WERI-Rb-1 (cell line): Measurements from ENCODE around the gene ROBO1.

Experiments
- DNase-seq: peaks from one replicate; pipeline ENCODE4 v3.0.0-alpha.2; 2020
- H3K27ac ChIP-seq: fragments of 250-450 bp; sonication (Bioruptor Pico); 2 replicates; pipeline ENCODE4 v1.5.1; 2020; ENCODE audit warnings: mild to moderate bottlenecking, moderate library complexity
- H3K27me3 ChIP-seq: fragments of 250-450 bp; sonication (Bioruptor Pico); 2 replicates; pipeline ENCODE4 v1.5.1; 2021; ENCODE audit warnings: mild to moderate bottlenecking, low read depth, moderate library complexity; ENCODE audit not compliant: insufficient read depth, severe bottlenecking
- H3K36me3 ChIP-seq: fragments of 250-450 bp; sonication (Bioruptor Pico); 2 replicates; pipeline ENCODE4 v1.5.1; 2020; ENCODE audit warnings: mild to moderate bottlenecking, moderate library complexity
- H3K4me3 ChIP-seq: 2 replicates; pipeline ENCODE4 v1.5.1; 2011; ENCODE audit warnings: low read depth, mild to moderate bottlenecking, control low read depth, low read length
- H3K9me3 ChIP-seq: fragments of 250-450 bp; sonication (Bioruptor Pico); 2 replicates; pipeline ENCODE4 v1.5.1; 2021; ENCODE audit warnings: mild to moderate bottlenecking, moderate library complexity; ENCODE audit not compliant: severe bottlenecking
- TF ChIP-seq, protein P1 (sequence below): IDR thresholded peaks from 2 replicates; pipeline ENCODE4 v1.5.1; 2011; ENCODE audit warnings: low read depth, mild to moderate bottlenecking, control low read depth, inconsistent platforms, low read length

The ROBO1 gene

DNA sequence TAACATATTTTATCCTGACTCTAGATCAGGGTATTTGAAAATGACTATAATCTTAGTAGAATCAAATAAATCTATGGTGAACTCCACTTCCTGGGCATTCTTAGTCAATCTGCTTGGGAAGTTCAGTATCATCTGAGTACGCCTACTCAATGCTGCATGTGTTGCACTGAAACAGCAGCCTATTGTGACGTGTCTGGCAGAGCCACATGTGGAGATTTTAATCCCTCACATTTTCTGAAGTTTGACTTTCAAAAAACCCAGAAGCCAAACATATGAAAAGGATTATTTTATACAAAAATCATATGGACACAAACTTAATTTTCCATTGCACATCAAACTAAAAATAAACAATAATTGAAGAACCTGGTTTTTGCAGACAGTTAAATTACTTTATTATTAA, 798.3 kb downstream of the ROBO1 start:
- Histone ChIP-seq H3K9me3 (no peaks in the 10 kb centered on the region), H3K27me3 (no peaks in the 10 kb centered on the region), H3K36me3 (no peaks in the 10 kb centered on the region; the same call in none of the 2 replicates), H3K4me3 (no peak overlapping the region), H3K27ac (no peak overlapping the region)
- DNase-seq: no peak
- TF ChIP-seq, protein P1, sequence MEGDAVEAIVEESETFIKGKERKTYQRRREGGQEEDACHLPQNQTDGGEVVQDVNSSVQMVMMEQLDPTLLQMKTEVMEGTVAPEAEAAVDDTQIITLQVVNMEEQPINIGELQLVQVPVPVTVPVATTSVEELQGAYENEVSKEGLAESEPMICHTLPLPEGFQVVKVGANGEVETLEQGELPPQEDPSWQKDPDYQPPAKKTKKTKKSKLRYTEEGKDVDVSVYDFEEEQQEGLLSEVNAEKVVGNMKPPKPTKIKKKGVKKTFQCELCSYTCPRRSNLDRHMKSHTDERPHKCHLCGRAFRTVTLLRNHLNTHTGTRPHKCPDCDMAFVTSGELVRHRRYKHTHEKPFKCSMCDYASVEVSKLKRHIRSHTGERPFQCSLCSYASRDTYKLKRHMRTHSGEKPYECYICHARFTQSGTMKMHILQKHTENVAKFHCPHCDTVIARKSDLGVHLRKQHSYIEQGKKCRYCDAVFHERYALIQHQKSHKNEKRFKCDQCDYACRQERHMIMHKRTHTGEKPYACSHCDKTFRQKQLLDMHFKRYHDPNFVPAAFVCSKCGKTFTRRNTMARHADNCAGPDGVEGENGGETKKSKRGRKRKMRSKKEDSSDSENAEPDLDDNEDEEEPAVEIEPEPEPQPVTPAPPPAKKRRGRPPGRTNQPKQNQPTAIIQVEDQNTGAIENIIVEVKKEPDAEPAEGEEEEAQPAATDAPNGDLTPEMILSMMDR: no peak

DNA sequence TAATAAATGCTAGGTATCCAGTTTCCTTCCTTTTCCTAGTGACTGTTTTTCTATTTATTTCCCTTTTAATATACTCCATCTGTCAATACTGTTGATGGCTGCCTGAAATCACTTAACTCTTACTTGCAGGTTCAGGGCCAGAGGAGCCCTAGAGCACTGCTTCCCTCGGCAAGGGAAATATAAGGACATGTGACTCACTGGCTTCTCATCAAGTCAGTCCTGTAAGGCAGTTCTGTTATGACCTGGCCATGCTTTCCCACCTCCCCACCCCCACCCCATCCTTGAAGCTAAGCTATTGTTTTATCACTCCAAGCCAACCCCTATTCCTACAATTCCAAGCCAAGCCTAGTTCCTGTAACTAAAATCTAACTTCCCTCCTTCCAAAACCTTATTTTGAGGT, 800.7 kb downstream of the ROBO1 start:
- Histone ChIP-seq H3K27ac (no peak overlapping the region), H3K9me3 (no peaks in the 10 kb centered on the region), H3K27me3 (no peaks in the 10 kb centered on the region), H3K4me3 (no peak overlapping the region), H3K36me3 (no peaks in the 10 kb centered on the region; the same call in 1 of the 2 replicates)
- TF ChIP-seq, protein P1: no peak
- no peak for DNase-seq

DNA sequence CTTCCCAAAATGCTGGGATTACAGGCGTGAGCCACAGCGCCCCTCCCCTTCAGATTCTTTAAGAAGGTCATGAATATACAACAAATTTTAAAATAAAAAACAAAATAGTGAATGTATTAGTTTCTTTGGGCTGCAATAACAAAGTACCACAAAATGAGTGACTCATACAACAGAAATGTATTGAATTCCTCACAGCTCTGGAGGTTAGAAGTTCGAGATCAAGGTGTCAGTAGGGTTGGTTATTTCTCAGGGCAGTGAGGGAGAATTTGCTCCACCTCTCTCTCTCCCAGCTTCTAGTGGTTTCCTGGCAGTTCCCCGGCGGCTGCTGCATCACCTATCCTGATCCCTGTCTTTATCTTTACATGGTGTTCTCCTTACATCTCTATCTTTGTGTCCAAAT, 804.0 kb downstream of the ROBO1 start:
- DNase-seq: no peak
- TF ChIP-seq, protein P1: no peak
- Histone ChIP-seq H3K27ac (no peak overlapping the region), H3K27me3 (no peaks in the 10 kb centered on the region), H3K4me3 (no peak overlapping the region), H3K36me3 (no peaks in the 10 kb centered on the region; the same call in 1 of the 2 replicates), H3K9me3 (no peaks in the 10 kb centered on the region)

DNA sequence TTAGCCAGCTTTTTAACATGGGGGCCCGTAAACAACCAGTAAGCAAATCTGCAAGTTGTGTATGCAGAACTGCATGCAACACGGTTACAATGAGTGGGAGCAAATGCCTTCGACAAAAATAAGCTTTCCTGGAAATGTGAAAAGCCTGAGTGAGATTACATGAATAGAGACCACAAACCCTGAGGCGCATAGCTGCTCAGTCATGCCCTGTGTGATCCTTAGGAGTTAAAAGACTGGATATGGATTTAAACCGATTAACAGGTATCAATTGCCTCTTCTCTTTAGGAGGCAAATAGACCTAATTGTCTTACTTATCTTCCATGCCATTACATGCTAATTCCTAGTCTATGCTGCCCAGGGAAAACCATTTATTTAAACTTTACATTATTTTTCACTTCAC, 810.3 kb downstream of the ROBO1 start:
- no peaks in the 10 kb centered on the region for H3K27me3 ChIP-seq
- TF ChIP-seq, protein P1: no peak
- peak; percentile 41 for DNase-seq
- no peak overlapping the region for H3K4me3 ChIP-seq
- H3K27ac ChIP-seq: no peak overlapping the region
- H3K9me3 ChIP-seq: no peaks in the 10 kb centered on the region
- H3K36me3 ChIP-seq: no peaks in the 10 kb centered on the region

DNA sequence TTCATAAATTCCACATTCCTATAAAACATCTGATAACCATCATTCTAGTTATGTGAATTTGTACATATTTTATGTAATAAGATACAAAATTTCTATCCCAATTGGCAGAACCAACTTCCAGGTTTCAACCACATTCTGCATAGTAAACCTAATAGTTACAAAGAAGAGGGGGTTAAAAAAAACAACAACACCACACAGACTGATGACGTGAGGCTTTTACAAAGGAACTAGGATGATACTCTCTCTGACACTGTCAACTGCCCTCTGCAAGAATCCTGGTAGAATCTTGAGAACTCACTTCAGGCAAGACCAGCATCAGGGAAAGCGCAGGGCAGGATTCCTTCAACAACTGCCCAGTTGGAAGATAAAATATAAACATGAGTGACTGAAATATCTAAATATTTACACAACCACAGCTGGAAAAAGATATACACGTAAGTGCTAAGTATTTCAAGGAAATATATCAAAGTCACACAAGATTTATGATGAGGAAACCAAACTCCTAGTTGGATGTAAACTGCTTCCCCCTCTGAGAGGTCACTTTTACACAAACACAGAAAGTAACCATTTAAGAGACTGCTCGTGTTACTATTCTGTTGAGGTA, 816.4 kb downstream of the ROBO1 start:
- no peak for DNase-seq
- Histone ChIP-seq H3K9me3 (no peaks in the 10 kb centered on the region), H3K27me3 (no peaks in the 10 kb centered on the region), H3K4me3 (no peak overlapping the region), H3K36me3 (no peaks in the 10 kb centered on the region), H3K27ac (no peak overlapping the region)
- TF ChIP-seq, protein P1: no peak

DNA sequence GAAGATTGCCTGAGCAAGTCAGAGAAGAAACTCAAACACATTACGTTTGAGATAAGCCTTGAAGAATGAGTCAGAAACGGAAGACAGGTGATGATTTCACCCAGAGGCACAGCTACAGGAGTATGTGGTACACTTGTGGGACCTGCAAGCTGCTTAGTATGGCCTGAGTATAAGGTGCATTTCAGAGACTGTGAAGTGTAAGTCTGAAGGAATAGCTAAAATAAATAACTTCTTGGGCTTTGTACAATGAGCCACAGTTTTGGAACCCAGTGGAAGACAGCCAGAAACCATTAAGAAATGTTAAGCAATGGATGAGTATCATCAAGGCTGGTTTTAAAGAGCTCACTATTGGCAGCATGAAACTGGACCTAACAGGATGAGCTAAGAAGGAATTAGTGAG, 826.2 kb downstream of the ROBO1 start:
- Histone ChIP-seq H3K9me3 (peaks cover 8% of the 10 kb centered on the region), H3K27ac (no peak overlapping the region), H3K36me3 (peaks cover 7% of the 10 kb centered on the region), H3K27me3 (no peaks in the 10 kb centered on the region), H3K4me3 (no peak overlapping the region)
- DNase-seq: no peak
- TF ChIP-seq, protein P1: no peak
